HL-60 (cell line): ENCODE results near the gene SPEM1.

Experiments used
- GABPA ChIP-seq: IDR thresholded peaks from 2 replicates; pipeline ENCODE4 v1.6.1; 2012; ENCODE audit warnings: low read depth
- POLR2AphosphoS5 ChIP-seq: IDR thresholded peaks from 2 replicates; pipeline ENCODE4 v1.6.1; 2012; ENCODE audit warnings: low read depth
- SPI1 ChIP-seq: IDR thresholded peaks from 2 replicates; pipeline ENCODE4 v1.6.1; 2012; ENCODE audit warnings: low read depth, mild to moderate bottlenecking, borderline replicate concordance
- TF ChIP-seq, protein P1 (sequence below): IDR thresholded peaks from one replicate; pipeline ENCODE4 v1.5.1; 2011; ENCODE audit warnings: low read length, control low read depth, inconsistent platforms; ENCODE audit not compliant: insufficient read depth
- TF ChIP-seq, protein P2 (sequence below): IDR thresholded peaks from 2 replicates; pipeline ENCODE4 v1.6.1; 2012; ENCODE audit warnings: low read depth; ENCODE audit not compliant: insufficient replicate concordance

DNA sequence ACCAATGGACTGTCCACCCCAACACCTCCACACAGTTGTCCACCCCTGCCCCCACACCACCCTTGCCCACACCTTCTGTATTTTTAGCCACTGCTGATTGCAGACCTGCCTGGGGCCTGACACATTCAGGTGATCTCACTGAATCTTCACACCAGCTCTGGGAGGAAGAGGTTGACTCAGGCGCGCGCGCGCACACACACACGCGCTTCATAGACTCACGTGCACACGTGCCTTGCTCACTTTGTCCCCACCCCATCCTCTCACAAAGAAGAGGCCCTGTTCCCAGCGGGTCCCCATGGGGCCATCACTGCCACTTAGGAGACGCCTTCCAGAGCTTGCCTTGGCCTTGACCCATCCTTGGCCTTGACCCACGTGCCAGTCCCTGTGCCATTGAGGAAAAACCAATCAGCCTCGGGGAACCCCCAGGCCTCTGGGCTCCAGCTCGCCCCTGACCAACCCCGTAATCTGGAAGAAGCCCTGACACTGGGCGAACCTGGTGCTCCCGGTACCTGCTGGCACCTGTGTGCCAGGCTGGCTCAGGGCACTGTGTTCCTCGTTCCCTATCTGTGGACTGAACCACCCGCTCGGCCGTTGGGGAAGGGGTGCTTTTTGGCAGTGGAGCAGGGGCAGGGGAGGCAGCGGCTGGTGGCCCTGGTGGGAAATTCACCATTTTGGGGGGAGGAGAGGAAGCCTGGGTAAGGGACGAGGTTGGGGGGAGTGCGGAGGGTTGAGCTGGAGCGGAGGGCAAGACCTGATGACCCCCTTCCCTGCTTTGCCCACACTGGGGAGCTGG is 9.3 kb upstream of the SPEM1 start:
- TF ChIP-seq, protein P1, sequence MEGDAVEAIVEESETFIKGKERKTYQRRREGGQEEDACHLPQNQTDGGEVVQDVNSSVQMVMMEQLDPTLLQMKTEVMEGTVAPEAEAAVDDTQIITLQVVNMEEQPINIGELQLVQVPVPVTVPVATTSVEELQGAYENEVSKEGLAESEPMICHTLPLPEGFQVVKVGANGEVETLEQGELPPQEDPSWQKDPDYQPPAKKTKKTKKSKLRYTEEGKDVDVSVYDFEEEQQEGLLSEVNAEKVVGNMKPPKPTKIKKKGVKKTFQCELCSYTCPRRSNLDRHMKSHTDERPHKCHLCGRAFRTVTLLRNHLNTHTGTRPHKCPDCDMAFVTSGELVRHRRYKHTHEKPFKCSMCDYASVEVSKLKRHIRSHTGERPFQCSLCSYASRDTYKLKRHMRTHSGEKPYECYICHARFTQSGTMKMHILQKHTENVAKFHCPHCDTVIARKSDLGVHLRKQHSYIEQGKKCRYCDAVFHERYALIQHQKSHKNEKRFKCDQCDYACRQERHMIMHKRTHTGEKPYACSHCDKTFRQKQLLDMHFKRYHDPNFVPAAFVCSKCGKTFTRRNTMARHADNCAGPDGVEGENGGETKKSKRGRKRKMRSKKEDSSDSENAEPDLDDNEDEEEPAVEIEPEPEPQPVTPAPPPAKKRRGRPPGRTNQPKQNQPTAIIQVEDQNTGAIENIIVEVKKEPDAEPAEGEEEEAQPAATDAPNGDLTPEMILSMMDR, result no peak
- TF ChIP-seq, protein P2, sequence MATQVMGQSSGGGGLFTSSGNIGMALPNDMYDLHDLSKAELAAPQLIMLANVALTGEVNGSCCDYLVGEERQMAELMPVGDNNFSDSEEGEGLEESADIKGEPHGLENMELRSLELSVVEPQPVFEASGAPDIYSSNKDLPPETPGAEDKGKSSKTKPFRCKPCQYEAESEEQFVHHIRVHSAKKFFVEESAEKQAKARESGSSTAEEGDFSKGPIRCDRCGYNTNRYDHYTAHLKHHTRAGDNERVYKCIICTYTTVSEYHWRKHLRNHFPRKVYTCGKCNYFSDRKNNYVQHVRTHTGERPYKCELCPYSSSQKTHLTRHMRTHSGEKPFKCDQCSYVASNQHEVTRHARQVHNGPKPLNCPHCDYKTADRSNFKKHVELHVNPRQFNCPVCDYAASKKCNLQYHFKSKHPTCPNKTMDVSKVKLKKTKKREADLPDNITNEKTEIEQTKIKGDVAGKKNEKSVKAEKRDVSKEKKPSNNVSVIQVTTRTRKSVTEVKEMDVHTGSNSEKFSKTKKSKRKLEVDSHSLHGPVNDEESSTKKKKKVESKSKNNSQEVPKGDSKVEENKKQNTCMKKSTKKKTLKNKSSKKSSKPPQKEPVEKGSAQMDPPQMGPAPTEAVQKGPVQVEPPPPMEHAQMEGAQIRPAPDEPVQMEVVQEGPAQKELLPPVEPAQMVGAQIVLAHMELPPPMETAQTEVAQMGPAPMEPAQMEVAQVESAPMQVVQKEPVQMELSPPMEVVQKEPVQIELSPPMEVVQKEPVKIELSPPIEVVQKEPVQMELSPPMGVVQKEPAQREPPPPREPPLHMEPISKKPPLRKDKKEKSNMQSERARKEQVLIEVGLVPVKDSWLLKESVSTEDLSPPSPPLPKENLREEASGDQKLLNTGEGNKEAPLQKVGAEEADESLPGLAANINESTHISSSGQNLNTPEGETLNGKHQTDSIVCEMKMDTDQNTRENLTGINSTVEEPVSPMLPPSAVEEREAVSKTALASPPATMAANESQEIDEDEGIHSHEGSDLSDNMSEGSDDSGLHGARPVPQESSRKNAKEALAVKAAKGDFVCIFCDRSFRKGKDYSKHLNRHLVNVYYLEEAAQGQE, result no peak
- TF ChIP-seq POLR2AphosphoS5 (no peak), GABPA (no peak), SPI1 (no peak)
